Endometrial microvascular endothelial cells (primary cell): ENCODE measurements around the gene HNRNPLL. TPM values are rescaled to one million over a fixed set of nuclear protein-coding genes. Genes with fewer than 3 reads are reported as not detected.
"Not testable (repeated sequence)": the region's sequence is repeated elsewhere in the genome, so short reads cannot be mapped to it uniquely, and the experiment has no call there.

Experiments
- in situ Hi-C: cut with HindIII; loops from 2 replicates; pipeline ENCODE4 v1.10.0; 2017; ENCODE audit warnings: low sequenced_read_pairs, low pct_unique_long_range_greater_than_20kb; ENCODE audit errors: inconsistent ontology term
- total RNA-seq: library from RNA; depleted of rRNA; stranded (reverse); fragments of >200 nt; gene quantifications from one replicate; pipeline ENCODE4 v1.2.3, GENCODE V29; 2015; ENCODE audit errors: inconsistent ontology term

The HNRNPLL gene
- total RNA-seq, 1 donor from 2014 or later, result 46.9 TPM

DNA sequence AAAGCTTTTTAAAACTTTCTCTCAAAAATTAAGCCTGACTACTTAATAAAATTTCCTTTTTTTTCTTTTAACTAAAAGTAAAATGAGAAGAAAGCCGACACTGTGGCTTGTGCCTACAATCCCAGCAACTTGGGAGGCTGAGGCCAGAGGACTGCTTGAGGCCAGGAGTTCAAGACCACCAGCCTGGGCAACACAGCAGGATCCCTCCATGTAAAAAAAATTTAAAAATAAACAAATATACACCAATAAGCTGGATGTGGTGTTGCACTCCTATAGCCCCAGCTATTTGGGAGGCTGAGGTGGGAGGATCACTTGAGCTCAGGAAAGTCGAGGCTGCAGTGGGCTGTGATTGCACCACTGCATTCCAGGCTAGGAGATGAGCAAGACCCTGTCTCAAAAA lies 37.4 kb downstream of the HNRNPLL start:
- in situ Hi-C loops, result no loop called here

GRCh38 chr2:38561691-38562090 lies 41.0 kb downstream of the HNRNPLL start:
- in situ Hi-C loops, result no loop called here

DNA sequence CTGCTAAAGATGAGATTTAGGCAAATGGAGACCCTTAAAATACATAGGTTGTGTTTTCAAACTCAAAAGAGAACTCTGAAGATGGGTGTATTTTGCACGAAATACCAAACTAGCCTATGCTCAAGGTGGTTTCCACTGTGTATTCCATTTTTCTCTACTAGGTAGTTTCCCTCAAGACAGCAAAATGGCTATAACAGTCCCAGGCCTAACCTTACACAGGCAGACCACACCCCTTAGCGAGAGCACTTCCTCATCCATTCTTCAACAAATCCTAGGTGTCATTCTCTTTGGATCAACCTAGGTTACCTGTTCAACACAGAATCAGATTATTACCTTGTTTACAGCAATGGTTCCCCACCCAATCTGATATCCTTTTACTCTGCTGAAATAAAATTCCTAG lies 42.6 kb downstream of the HNRNPLL start:
- in situ Hi-C loops, result no loop called here

- in situ Hi-C loops, result no loop called here
These were observed 44.7 kb downstream of the HNRNPLL start for GRCh38 chr2:38557981-38558380.

GRCh38 chr2:38557217-38557616 lies 45.5 kb downstream of the HNRNPLL start:
- in situ Hi-C loops, result no loop called here

- in situ Hi-C loops, result no loop called here
These were observed 46.5 kb downstream of the HNRNPLL start for GRCh38 chr2:38556006-38556801.

GRCh38 chr2:38554973-38555595 lies 47.6 kb downstream of the HNRNPLL start:
- in situ Hi-C loops, result no loop called here

- in situ Hi-C loops, result no loop called here
These were observed 49.2 kb downstream of the HNRNPLL start for GRCh38 chr2:38553554-38553953.

GRCh38 chr2:38552259-38552658 lies 50.5 kb downstream of the HNRNPLL start:
- in situ Hi-C loops, result no loop called here

DNA sequence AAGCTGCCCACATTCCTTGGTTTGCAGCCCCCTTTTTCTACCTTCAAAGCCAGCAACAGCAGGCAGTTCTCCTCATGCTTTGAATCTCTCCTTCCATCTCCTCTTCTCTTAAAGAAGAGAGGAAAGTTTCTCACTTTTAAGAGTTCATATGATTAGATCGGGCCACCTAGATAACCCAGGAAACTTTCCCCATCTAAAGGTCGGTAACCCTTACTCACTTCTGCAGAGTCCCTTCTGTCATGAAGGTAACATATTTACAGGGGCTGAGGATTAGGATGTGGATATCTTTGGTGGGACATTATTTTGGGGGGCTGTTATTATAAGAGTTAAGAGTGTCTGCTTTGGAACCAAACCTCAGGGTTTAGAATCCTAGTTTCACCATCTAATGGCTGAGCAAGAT lies 51.0 kb downstream of the HNRNPLL start:
- in situ Hi-C loops, result no loop called here

DNA sequence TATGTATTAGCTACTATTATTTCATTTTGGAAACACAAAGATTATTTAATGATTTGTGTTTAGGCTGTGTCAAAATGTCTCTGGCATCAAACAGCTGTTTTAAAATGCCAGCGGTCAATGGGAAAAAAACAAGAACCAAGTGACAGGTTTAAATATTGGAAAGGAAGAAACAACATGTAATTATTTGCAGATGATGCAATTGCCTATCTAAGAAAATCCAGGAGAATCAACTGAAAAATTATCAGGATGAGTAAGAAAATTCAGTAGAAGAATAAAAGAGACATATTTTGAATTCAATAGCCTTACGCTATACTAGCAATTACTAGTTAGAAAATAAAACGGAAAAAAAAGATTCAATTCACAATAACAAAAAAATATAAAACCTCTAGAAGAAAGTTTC lies 51.6 kb downstream of the HNRNPLL start:
- in situ Hi-C loops, result no loop called here

- in situ Hi-C loops, result no loop called here
These were observed 52.9 kb downstream of the HNRNPLL start for GRCh38 chr2:38549851-38550250.

- in situ Hi-C loops, result no loop called here
These were observed 53.5 kb downstream of the HNRNPLL start for GRCh38 chr2:38549071-38549704.

DNA sequence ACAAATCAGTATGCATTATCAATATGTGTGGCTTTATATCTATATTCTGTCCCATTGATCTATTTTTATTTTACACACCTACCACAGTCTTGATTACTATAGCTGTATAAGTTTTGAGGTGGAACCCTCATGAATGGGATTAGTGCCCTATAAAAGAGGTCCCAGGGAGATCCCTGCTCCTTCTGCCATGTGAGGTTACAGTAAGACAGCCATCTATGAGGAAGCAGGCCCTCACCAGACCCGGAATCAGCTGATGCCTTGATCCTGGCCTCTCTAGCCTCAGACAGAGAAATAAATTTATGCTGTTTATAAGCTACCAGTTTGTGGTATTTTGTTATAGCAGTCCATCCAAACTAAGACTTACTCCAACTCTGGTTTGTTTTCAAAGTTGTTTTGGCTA lies 54.9 kb downstream of the HNRNPLL start:
- in situ Hi-C loops, result no loop called here

GRCh38 chr2:38546585-38546984 lies 56.1 kb downstream of the HNRNPLL start:
- in situ Hi-C loops, result no loop called here

DNA sequence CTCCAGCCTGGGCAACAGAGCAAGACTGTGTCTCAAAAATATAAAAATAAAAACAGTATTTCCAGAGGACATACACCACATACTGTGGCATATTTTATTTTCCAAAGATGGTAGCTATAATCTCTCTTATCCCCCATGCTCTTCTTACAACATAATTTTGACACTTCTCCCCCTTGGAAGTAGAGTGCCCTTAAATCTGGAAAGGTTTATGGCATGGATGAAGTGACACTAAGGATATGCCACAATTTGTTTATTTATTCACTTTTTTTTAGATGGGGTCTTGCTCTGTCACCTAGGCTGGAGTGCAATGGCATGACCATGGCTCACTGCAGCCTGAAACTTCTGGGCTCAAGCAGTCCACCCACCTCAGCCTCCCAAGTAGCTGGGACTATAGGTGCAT lies 56.7 kb downstream of the HNRNPLL start:
- in situ Hi-C loops, result no loop called here

DNA sequence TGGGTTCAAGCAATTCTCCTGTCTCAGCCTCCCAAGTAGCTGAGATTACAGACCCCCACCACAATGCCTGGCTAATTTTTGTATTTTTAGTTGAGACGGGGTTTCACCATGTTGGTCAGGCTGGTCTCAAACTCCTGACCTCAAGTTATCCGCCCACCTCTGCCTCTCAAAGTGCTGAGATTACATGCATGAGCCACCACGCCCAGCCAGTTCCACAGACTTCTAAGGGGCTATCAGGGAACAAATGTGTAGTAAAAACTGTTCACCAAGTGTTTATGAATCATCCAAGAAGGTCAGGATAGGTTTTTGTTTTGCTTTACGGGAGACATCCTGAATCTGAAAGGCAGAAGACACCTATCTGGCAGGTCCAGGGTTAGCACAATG lies 60.5 kb downstream of the HNRNPLL start:
- in situ Hi-C loops, result not testable (repeated sequence)

GRCh38 chr2:38540580-38541286 lies 62.0 kb downstream of the HNRNPLL start:
- in situ Hi-C loops, result no loop called here

DNA sequence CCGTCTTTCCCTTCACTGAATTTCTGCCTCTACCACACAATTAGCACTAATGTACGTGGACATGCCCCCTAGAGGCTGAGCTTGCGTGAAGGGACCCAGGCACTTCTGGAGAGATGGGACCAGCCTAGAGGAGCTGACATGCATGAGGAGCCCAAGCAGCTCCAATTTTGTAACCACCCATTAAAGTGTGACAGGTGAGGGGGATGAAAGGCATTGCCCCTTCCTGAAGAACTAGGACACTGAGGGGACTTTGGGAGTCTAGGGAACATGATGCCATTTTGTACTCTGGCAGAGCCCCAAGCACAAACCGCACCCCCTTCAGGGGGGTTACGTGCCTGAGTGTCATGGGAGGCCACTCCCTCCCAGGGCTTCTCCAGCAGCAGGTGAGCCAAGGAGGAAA lies 63.6 kb downstream of the HNRNPLL start:
- in situ Hi-C loops, result no loop called here
